Measurements from ENCODE around the gene CHMP5.

Gene CHMP5

GRCh38 chr9:33244137-33244784, 20.6 kb upstream of the CHMP5 start:
- no peak for TF ChIP-seq CTCF (IDR thresholded peaks at IDR 0.05)
- no peak for TF ChIP-seq ZFX (IDR thresholded peaks at IDR 0.05; ENCODE audit: borderline replicate concordance)
- no peak overlapping the region for H3K27ac ChIP-seq

- TF ChIP-seq ZFX (IDR thresholded peaks at IDR 0.05; ENCODE audit: borderline replicate concordance) (no peak), CTCF (IDR thresholded peaks at IDR 0.05) (no peak)
- no peak overlapping the region for H3K27ac ChIP-seq
Measured at GRCh38 chr9:33245341-33245740, 19.5 kb upstream of the CHMP5 start.

- no peak overlapping the region for H3K27ac ChIP-seq
- no peak for TF ChIP-seq ZFX (IDR thresholded peaks at IDR 0.05; ENCODE audit: borderline replicate concordance)
- TF ChIP-seq CTCF (IDR thresholded peaks at IDR 0.05): no peak
Measured at GRCh38 chr9:33246269-33246860, 18.5 kb upstream of the CHMP5 start.

- no peak overlapping the region for H3K27ac ChIP-seq
- TF ChIP-seq ZFX (IDR thresholded peaks at IDR 0.05; ENCODE audit: borderline replicate concordance) (no peak), CTCF (IDR thresholded peaks at IDR 0.05) (no peak)
Measured at GRCh38 chr9:33248606-33249005, 16.2 kb upstream of the CHMP5 start.

GRCh38 chr9:33249087-33249658, 15.7 kb upstream of the CHMP5 start:
- peak overlapping the region; percentile 35; the same call in 1 of the 2 replicates for H3K27ac ChIP-seq
- no peak for TF ChIP-seq CTCF (IDR thresholded peaks at IDR 0.05)
- no peak for TF ChIP-seq ZFX (IDR thresholded peaks at IDR 0.05; ENCODE audit: borderline replicate concordance)

GRCh38 chr9:33249983-33250382, 14.9 kb upstream of the CHMP5 start:
- H3K27ac ChIP-seq: peak overlapping the region; percentile 35
- TF ChIP-seq CTCF (IDR thresholded peaks at IDR 0.05) (no peak), ZFX (IDR thresholded peaks at IDR 0.05; ENCODE audit: borderline replicate concordance) (no peak)

GRCh38 chr9:33250458-33250995, 14.3 kb upstream of the CHMP5 start:
- TF ChIP-seq ZFX (IDR thresholded peaks at IDR 0.05; ENCODE audit: borderline replicate concordance) (no peak), CTCF (IDR thresholded peaks at IDR 0.05) (no peak)
- H3K27ac ChIP-seq: peak overlapping the region; percentile 35
